Endometrial microvascular endothelial cells (primary cell): ENCODE results near the gene GNLY. TPM values are rescaled to one million over a fixed set of nuclear protein-coding genes. Genes with fewer than 3 reads are reported as not detected.

Source experiments
- in situ Hi-C: cut with HindIII; loops from 2 replicates; pipeline ENCODE4 v1.10.0; 2017; ENCODE audit warnings: low sequenced_read_pairs, low pct_unique_long_range_greater_than_20kb; ENCODE audit errors: inconsistent ontology term
- total RNA-seq: library from RNA; depleted of rRNA; stranded (reverse); fragments of >200 nt; gene quantifications from one replicate; pipeline ENCODE4 v1.2.3, GENCODE V29; 2015; ENCODE audit errors: inconsistent ontology term

GNLY gene
- total RNA-seq, 1 donor from 2014 or later, result not detected

GRCh38 chr2:85733121-85733960 lies 39.2 kb downstream of the GNLY start:
- in situ Hi-C loops, result no loop called here

- in situ Hi-C loops, result no loop called here
Observed at GRCh38 chr2:85734015-85734414, 39.9 kb downstream of the GNLY start.

- in situ Hi-C loops, result no loop called here
Observed at GRCh38 chr2:85734942-85735608, 40.9 kb downstream of the GNLY start.

GRCh38 chr2:85735691-85736090 lies 41.5 kb downstream of the GNLY start:
- in situ Hi-C loops, result no loop called here

- in situ Hi-C loops, result no loop called here
Observed at GRCh38 chr2:85736456-85737355, 42.5 kb downstream of the GNLY start.

- in situ Hi-C loops, result no loop called here
Observed at GRCh38 chr2:85737481-85737880, 43.3 kb downstream of the GNLY start.

GRCh38 chr2:85737961-85738360 lies 43.8 kb downstream of the GNLY start:
- in situ Hi-C loops, result no loop called here

- in situ Hi-C loops, result no loop called here
Observed at GRCh38 chr2:85740193-85740592, 46.0 kb downstream of the GNLY start.

- in situ Hi-C loops, result no loop called here
Observed at GRCh38 chr2:85741211-85741832, 47.2 kb downstream of the GNLY start.

- in situ Hi-C loops, result no loop called here
Observed at GRCh38 chr2:85741833-85742455, 47.8 kb downstream of the GNLY start.

- in situ Hi-C loops, result no loop called here
Observed at GRCh38 chr2:85743304-85743978, 49.3 kb downstream of the GNLY start.

- in situ Hi-C loops, result no loop called here
Observed at GRCh38 chr2:85744055-85744454, 49.9 kb downstream of the GNLY start.

- in situ Hi-C loops, result no loop called here
Observed at GRCh38 chr2:85744741-85745601, 50.8 kb downstream of the GNLY start.

GRCh38 chr2:85745619-85746018 lies 51.5 kb downstream of the GNLY start:
- in situ Hi-C loops, result no loop called here

GRCh38 chr2:85746321-85747004 lies 52.3 kb downstream of the GNLY start:
- in situ Hi-C loops, result no loop called here

- in situ Hi-C loops, result no loop called here
Observed at GRCh38 chr2:85747441-85747840, 53.3 kb downstream of the GNLY start.
